Loucy (cell line): ENCODE measurements around the gene DKK3.

Source experiments
- H2AFZ ChIP-seq: fragments of 200-600 bp; sonication (generic); 2 replicates; pipeline ENCODE4 v1.6.0; 2016; ENCODE audit warnings: antibody characterized with exemption, mild to moderate bottlenecking, low read length, moderate library complexity
- H3F3A ChIP-seq: fragments of 200-600 bp; 2 replicates; pipeline ENCODE4 v1.6.0; 2016; ENCODE audit warnings: antibody characterized with exemption, low read depth, mild to moderate bottlenecking
- H3K27me3 ChIP-seq: fragments of 200-600 bp; sonication (generic); 2 replicates; pipeline ENCODE4 v1.6.1; 2014; ENCODE audit warnings: low read length, mild to moderate bottlenecking; ENCODE audit not compliant: insufficient read depth, poor library complexity, severe bottlenecking
- H3K36me3 ChIP-seq: fragments of 200-600 bp; sonication (generic); 2 replicates; pipeline ENCODE4 v1.6.1; 2016; ENCODE audit warnings: low read length; ENCODE audit not compliant: insufficient read depth
- H3K4me1 ChIP-seq: fragments of 200-600 bp; sonication (generic); 2 replicates; pipeline ENCODE4 v1.5.1; 2014; ENCODE audit warnings: low read length, mild to moderate bottlenecking; ENCODE audit not compliant: insufficient read depth, poor library complexity, severe bottlenecking
- H3K4me2 ChIP-seq: fragments of 200-600 bp; sonication (generic); 2 replicates; pipeline ENCODE4 v1.6.0; 2014; ENCODE audit warnings: antibody characterized with exemption, low read length, low read depth, mild to moderate bottlenecking; ENCODE audit not compliant: poor library complexity, severe bottlenecking
- H3K4me3 ChIP-seq: fragments of 200-600 bp; sonication (generic); 2 replicates; pipeline ENCODE4 v1.5.1; 2014; ENCODE audit warnings: low read length, mild to moderate bottlenecking, mixed read lengths; ENCODE audit not compliant: poor library complexity, severe bottlenecking
- H3K79me2 ChIP-seq: fragments of 200-600 bp; sonication (generic); 2 replicates; pipeline ENCODE4 v1.6.1; 2014; ENCODE audit warnings: low read length; ENCODE audit not compliant: insufficient read depth
- H3K9ac ChIP-seq: fragments of 200-600 bp; sonication (generic); 2 replicates; pipeline ENCODE4 v1.6.0; 2014; ENCODE audit warnings: mild to moderate bottlenecking, low read depth, low read length, moderate library complexity; ENCODE audit not compliant: poor library complexity, severe bottlenecking
- H3K9me2 ChIP-seq: fragments of 200-600 bp; sonication (generic); replicated peaks from 2 replicates; pipeline ENCODE4 v1.6.1; 2016; ENCODE audit warnings: low read depth, low read length, mixed read lengths
- H3K9me3 ChIP-seq: fragments of 200-600 bp; sonication (generic); 2 replicates; pipeline ENCODE4 v1.6.1; 2014; ENCODE audit warnings: mild to moderate bottlenecking, antibody characterized with exemption, low read length, low read depth; ENCODE audit not compliant: insufficient read depth
- H4K20me1 ChIP-seq: fragments of 200-600 bp; sonication (generic); 2 replicates; pipeline ENCODE4 v1.6.0; 2014; ENCODE audit warnings: antibody characterized with exemption, low read length, mild to moderate bottlenecking; ENCODE audit not compliant: insufficient read depth, poor library complexity, severe bottlenecking
- CTCF ChIP-seq: fragments of 200-600 bp; sonication (generic); conservative IDR thresholded peaks from 2 replicates; pipeline ENCODE4 v1.5.1; 2014; ENCODE audit warnings: mild to moderate bottlenecking, antibody characterized with exemption, low read length
- EZH2phosphoT487 ChIP-seq: fragments of 200-600 bp; IDR thresholded peaks from 2 replicates; pipeline ENCODE4 v1.6.1; 2018; ENCODE audit warnings: antibody characterized with exemption, mild to moderate bottlenecking, moderate library complexity, borderline replicate concordance

The DKK3 gene

GRCh38 chr11:12019337-12019736 lies 10.9 kb upstream of the DKK3 start:
- no peaks in the 10 kb centered on the region for H3F3A ChIP-seq
- H3K4me1 ChIP-seq: no peaks in the 10 kb centered on the region
- no peaks in the 10 kb centered on the region for H3K79me2 ChIP-seq
- H3K9me2 ChIP-seq: no peaks in the 10 kb centered on the region
- H3K9me3 ChIP-seq: no peaks in the 10 kb centered on the region; the same call in 1 of the 2 replicates
- no peak overlapping the region for H3K4me3 ChIP-seq
- no peak overlapping the region for H3K4me2 ChIP-seq
- no peaks in the 10 kb centered on the region for H3K36me3 ChIP-seq
- H2AFZ ChIP-seq: no peak overlapping the region
- TF ChIP-seq EZH2phosphoT487 (no peak), CTCF (no peak)
- no peaks in the 10 kb centered on the region for H4K20me1 ChIP-seq
- no peaks in the 10 kb centered on the region for H3K27me3 ChIP-seq
- H3K9ac ChIP-seq: no peak overlapping the region

- no peak for TF ChIP-seq EZH2phosphoT487
- no peak for TF ChIP-seq CTCF
- H3K79me2 ChIP-seq: no peaks in the 10 kb centered on the region
- no peak overlapping the region for H3K4me3 ChIP-seq
- no peaks in the 10 kb centered on the region for H3K9me2 ChIP-seq
- H3K9ac ChIP-seq: no peak overlapping the region
- H4K20me1 ChIP-seq: no peaks in the 10 kb centered on the region
- H3K4me2 ChIP-seq: no peak overlapping the region
- no peak overlapping the region for H2AFZ ChIP-seq
- H3K9me3 ChIP-seq: no peaks in the 10 kb centered on the region
- H3K27me3 ChIP-seq: no peaks in the 10 kb centered on the region
- H3K4me1 ChIP-seq: no peaks in the 10 kb centered on the region
- H3F3A ChIP-seq: no peaks in the 10 kb centered on the region
- H3K36me3 ChIP-seq: no peaks in the 10 kb centered on the region
Measured at GRCh38 chr11:12017865-12018453, 9.5 kb upstream of the DKK3 start.

GRCh38 chr11:12017243-12017678 lies 8.8 kb upstream of the DKK3 start:
- Histone ChIP-seq H3F3A (no peaks in the 10 kb centered on the region), H4K20me1 (no peaks in the 10 kb centered on the region), H3K4me3 (no peak overlapping the region), H3K27me3 (no peaks in the 10 kb centered on the region), H3K79me2 (no peaks in the 10 kb centered on the region), H3K9ac (no peak overlapping the region), H2AFZ (no peak overlapping the region), H3K4me1 (no peaks in the 10 kb centered on the region), H3K36me3 (no peaks in the 10 kb centered on the region), H3K9me3 (no peaks in the 10 kb centered on the region), H3K9me2 (no peaks in the 10 kb centered on the region), H3K4me2 (no peak overlapping the region)
- TF ChIP-seq CTCF (no peak), EZH2phosphoT487 (no peak)
